Measurements from ENCODE around the gene NCKAP5. TPM values are rescaled to one million over a fixed set of nuclear protein-coding genes. Genes with fewer than 3 reads are reported as not detected.

NCKAP5 gene
- polyA plus RNA-seq, 1 experiment: 2.1 TPM

DNA sequence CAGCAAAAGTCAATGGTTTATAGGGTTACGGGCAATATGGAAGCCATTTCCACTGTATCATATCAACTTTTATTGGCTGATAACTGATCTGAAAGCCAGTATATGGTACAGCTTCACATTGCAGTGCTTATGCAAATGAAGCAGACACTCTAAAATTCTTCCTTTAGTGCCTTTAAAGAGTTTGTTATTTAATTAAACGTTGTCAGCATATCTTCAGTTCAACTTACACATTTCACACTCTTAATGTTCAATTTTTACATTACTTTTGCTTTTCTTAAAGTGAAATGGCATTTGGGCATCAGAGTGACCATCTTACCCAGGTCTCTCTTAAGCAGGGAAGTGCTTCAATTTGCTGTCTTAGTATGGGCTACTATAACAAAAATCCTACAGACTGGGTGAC, 420.1 kb downstream of the NCKAP5 start:
- H3K4me3 ChIP-seq (ENCODE audit: low read depth, low read length): no peak overlapping the region
- CTCF ChIA-PET: no interaction called here
- H3K27me3 ChIP-seq (ENCODE audit: control insufficient read depth, insufficient read depth, low read length): no peaks in the 10 kb centered on the region
- no peak for DNase-seq (ENCODE audit: low read depth)
- TF ChIP-seq, protein P1, sequence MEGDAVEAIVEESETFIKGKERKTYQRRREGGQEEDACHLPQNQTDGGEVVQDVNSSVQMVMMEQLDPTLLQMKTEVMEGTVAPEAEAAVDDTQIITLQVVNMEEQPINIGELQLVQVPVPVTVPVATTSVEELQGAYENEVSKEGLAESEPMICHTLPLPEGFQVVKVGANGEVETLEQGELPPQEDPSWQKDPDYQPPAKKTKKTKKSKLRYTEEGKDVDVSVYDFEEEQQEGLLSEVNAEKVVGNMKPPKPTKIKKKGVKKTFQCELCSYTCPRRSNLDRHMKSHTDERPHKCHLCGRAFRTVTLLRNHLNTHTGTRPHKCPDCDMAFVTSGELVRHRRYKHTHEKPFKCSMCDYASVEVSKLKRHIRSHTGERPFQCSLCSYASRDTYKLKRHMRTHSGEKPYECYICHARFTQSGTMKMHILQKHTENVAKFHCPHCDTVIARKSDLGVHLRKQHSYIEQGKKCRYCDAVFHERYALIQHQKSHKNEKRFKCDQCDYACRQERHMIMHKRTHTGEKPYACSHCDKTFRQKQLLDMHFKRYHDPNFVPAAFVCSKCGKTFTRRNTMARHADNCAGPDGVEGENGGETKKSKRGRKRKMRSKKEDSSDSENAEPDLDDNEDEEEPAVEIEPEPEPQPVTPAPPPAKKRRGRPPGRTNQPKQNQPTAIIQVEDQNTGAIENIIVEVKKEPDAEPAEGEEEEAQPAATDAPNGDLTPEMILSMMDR (IDR thresholded peaks at IDR 0.05; ENCODE audit: insufficient read depth, low read depth, low read length): no peak
- POLR2A ChIA-PET: no interaction called here
- no peaks in the 10 kb centered on the region for H3K36me3 ChIP-seq (ENCODE audit: control insufficient read depth, insufficient read depth, low read length)

DNA sequence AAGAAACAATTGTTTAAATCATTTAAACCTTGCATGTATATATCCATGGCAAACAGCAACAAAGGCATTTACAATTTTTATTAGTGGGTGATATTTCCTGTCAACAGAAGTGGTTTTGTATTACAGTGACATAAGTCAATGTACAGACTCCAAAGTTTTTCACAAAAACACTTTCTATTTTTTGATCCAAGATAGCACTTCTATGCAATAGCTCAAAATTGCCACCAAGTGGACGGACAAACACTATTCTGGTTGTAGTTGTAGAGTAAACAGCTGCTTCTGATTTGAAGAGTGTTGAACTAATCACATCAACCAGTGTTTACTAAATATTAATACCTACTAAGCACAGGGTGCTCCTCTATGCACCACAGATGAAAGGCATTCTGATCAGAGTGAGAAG, 421.4 kb downstream of the NCKAP5 start:
- TF ChIP-seq, protein P1 (IDR thresholded peaks at IDR 0.05; ENCODE audit: insufficient read depth, low read depth, low read length): no peak; the same call in 1 of the 2 replicates
- POLR2A ChIA-PET: no interaction called here
- no peaks in the 10 kb centered on the region for H3K27me3 ChIP-seq (ENCODE audit: control insufficient read depth, insufficient read depth, low read length)
- no peak overlapping the region for H3K4me3 ChIP-seq (ENCODE audit: low read depth, low read length)
- CTCF ChIA-PET: interaction anchor here (0.8 to 1.2 kb wide), 4 partner anchors 18 to 211 kb away, joined by 3 to 4 read pairs (median 4); no protein-coding TSS in a partner anchor
- no peak for DNase-seq (ENCODE audit: low read depth)
- no peaks in the 10 kb centered on the region for H3K36me3 ChIP-seq (ENCODE audit: control insufficient read depth, insufficient read depth, low read length)

DNA sequence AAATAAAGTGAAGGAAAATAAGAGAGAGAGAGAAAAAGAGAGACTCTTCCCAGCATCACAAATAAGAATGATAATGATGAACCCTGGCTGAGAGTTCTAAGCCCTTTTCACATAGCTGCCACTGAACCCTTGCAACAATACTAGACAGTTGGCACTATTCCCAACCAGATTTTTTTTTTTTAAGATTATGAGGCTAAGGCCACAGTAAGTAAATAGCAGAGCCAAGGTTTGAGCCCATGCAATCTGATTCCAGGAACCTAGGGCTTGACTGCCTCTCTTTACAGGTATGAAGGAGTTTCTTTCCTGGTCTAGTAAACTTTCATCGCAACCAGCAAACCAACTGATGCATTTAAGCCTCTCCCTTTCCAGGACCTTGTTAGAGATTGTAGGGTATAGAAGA, 424.6 kb downstream of the NCKAP5 start:
- CTCF ChIA-PET: interaction anchor here (0.6 kb wide), 1 partner anchor 233 kb away, joined by 3 read pairs; no protein-coding TSS in a partner anchor
- H3K36me3 ChIP-seq (ENCODE audit: control insufficient read depth, insufficient read depth, low read length): no peaks in the 10 kb centered on the region
- H3K4me3 ChIP-seq (ENCODE audit: low read depth, low read length): no peak overlapping the region
- DNase-seq (ENCODE audit: low read depth): no peak
- TF ChIP-seq, protein P1 (IDR thresholded peaks at IDR 0.05; ENCODE audit: insufficient read depth, low read depth, low read length): no peak
- POLR2A ChIA-PET: no interaction called here
- no peaks in the 10 kb centered on the region for H3K27me3 ChIP-seq (ENCODE audit: control insufficient read depth, insufficient read depth, low read length)

DNA sequence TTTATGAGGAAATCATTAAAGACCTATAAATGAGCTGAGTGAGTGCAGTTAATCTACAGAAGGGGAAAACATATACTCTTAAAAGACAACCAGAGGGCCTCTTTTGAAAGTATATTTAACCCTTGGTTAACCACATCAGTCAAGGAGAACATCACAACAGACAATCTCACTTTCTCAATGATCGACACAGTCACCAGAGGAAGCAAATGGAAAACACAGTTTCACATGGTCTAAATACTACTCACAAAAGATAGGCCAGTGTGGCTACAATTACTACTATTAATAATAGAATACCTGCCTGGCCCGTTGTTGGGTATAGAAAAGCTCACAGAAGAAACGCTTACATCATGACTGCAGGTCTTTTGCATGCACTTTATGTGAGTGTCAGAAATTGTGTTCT, 426.2 kb downstream of the NCKAP5 start:
- CTCF ChIA-PET: interaction anchor here (0.7 kb wide), 1 partner anchor 595 kb away, joined by 3 read pairs; no protein-coding TSS in a partner anchor
- no peak overlapping the region for H3K4me3 ChIP-seq (ENCODE audit: low read depth, low read length)
- POLR2A ChIA-PET: no interaction called here
- H3K36me3 ChIP-seq (ENCODE audit: control insufficient read depth, insufficient read depth, low read length): no peaks in the 10 kb centered on the region
- no peaks in the 10 kb centered on the region for H3K27me3 ChIP-seq (ENCODE audit: control insufficient read depth, insufficient read depth, low read length)
- TF ChIP-seq, protein P1 (IDR thresholded peaks at IDR 0.05; ENCODE audit: insufficient read depth, low read depth, low read length): no peak
- DNase-seq (ENCODE audit: low read depth): no peak

DNA sequence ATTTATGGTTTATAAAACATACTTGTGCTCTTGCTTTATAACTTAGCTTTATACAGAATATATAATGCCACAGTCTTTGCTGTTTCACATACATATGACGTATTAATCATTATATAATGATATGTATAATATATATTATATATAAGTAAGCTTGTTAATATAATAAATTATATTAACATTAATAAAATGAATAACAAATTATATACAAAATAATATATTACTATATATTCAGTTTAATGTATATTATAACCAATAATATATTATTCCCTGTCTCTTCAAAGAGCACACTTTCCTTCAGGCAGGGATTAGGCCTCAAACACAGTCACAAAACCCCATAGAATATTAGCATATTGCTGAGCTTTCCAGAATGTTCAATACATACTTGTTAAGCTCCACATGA, 427.6 kb downstream of the NCKAP5 start:
- POLR2A ChIA-PET: no interaction called here
- Histone ChIP-seq H3K36me3 (ENCODE audit: control insufficient read depth, insufficient read depth, low read length) (no peaks in the 10 kb centered on the region), H3K27me3 (ENCODE audit: control insufficient read depth, insufficient read depth, low read length) (no peaks in the 10 kb centered on the region), H3K4me3 (ENCODE audit: low read depth, low read length) (no peak overlapping the region)
- CTCF ChIA-PET: interaction anchor here (1.1 kb wide), 1 partner anchor 11 kb away, joined by 4 read pairs; no protein-coding TSS in a partner anchor
- no peak for DNase-seq (ENCODE audit: low read depth)
- TF ChIP-seq, protein P1 (IDR thresholded peaks at IDR 0.05; ENCODE audit: insufficient read depth, low read depth, low read length): no peak
